Liver (tissue), 9 donors: ENCODE results near the gene MED27. TPM values are rescaled to one million over a fixed set of nuclear protein-coding genes. Genes with fewer than 3 reads are reported as not detected.

ENCODE experiments used
- DNase-seq: peaks from one replicate; pipeline ENCODE4 v3.0.0-alpha.2; 2017; ENCODE audit warnings: low spot score
- H3K27ac ChIP-seq, 2 donors: one replicate each; pipeline ENCODE4 v1.7.0; 2013; ENCODE audit warnings: inconsistent platforms in 2 of 2, low read length in 2 of 2, control low read depth in 1 of 2, low read depth in 1 of 2, mild to moderate bottlenecking in 1 of 2
- H3K27me3 ChIP-seq, 4 donors: one replicate each; pipeline versions ENCODE4 v1.6.1 to v1.7.0; 2013; ENCODE audit warnings: low read length in 3 of 4, inconsistent platforms in 1 of 4, mild to moderate bottlenecking in 1 of 4, moderate library complexity in 1 of 4; ENCODE audit not compliant: control insufficient read depth in 4 of 4, insufficient read depth in 4 of 4
- H3K36me3 ChIP-seq, 4 donors: one replicate each; pipeline versions ENCODE4 v1.6.1 to v1.7.0; 2013; ENCODE audit warnings: low read length in 3 of 4, mild to moderate bottlenecking in 3 of 4, low read depth in 1 of 4, moderate library complexity in 1 of 4; ENCODE audit not compliant: control insufficient read depth in 4 of 4, insufficient read depth in 3 of 4
- H3K4me1 ChIP-seq, 4 donors: one replicate each; pipeline versions ENCODE4 v1.6.1 to v1.7.0; 2013; ENCODE audit warnings: low read length in 3 of 4, mild to moderate bottlenecking in 3 of 4, moderate library complexity in 1 of 4; ENCODE audit not compliant: control insufficient read depth in 4 of 4, insufficient read depth in 4 of 4
- H3K4me3 ChIP-seq, 3 donors: one replicate each; pipeline versions ENCODE4 v1.6.1 to v1.7.0; 2013; ENCODE audit warnings: low read length in 3 of 3, control low read depth in 1 of 3, low read depth in 1 of 3, mild to moderate bottlenecking in 1 of 3
- H3K9ac ChIP-seq, 2 donors: one replicate each; pipeline ENCODE4 v1.7.0; 2013; ENCODE audit warnings: low read length in 2 of 2, mild to moderate bottlenecking in 2 of 2, moderate library complexity in 2 of 2, control low read depth in 1 of 2, low read depth in 1 of 2
- H3K9me3 ChIP-seq, 4 donors: one replicate each; pipeline versions ENCODE4 v1.6.1 to v1.7.0; 2013; ENCODE audit warnings: low read length in 3 of 4; ENCODE audit not compliant: control insufficient read depth in 4 of 4
- CTCF ChIP-seq: fragments of 150-350 bp; IDR thresholded peaks from 2 replicates; pipeline ENCODE4 v1.5.1; 2017; ENCODE audit warnings: improper control_type of control experiment, low read depth, low read length; ENCODE audit not compliant: missing input control
- EGR1 ChIP-seq, 2 donors: IDR thresholded peaks; 2 replicates each; pipeline ENCODE4 v1.6.1; 2016 to 2018; ENCODE audit warnings: antibody characterized with exemption in 2 of 2, low read depth in 2 of 2
- FOXA1 ChIP-seq: IDR thresholded peaks from 2 replicates; pipeline ENCODE4 v1.6.1; 2016; ENCODE audit warnings: antibody characterized with exemption
- FOXA2 ChIP-seq: IDR thresholded peaks from 2 replicates; pipeline ENCODE4 v1.6.1; 2016; ENCODE audit warnings: antibody characterized with exemption
- GABPA ChIP-seq, 2 donors: IDR thresholded peaks in 1 of 2; conservative IDR thresholded peaks in 1 of 2; 2 replicates each; pipeline ENCODE4 v1.6.1; 2016; ENCODE audit warnings: antibody characterized with exemption in 2 of 2, mild to moderate bottlenecking in 1 of 2, moderate library complexity in 1 of 2
- HNF4A ChIP-seq, 2 donors: conservative IDR thresholded peaks; 2 replicates each; pipeline ENCODE4 v1.6.1; 2016; ENCODE audit warnings: antibody characterized with exemption in 2 of 2, mild to moderate bottlenecking in 2 of 2
- HNF4G ChIP-seq: IDR thresholded peaks from 2 replicates; pipeline ENCODE4 v1.6.1; 2016; ENCODE audit warnings: antibody characterized with exemption
- JUND ChIP-seq, 2 donors: IDR thresholded peaks; 2 replicates each; pipeline ENCODE4 v1.6.1; 2016; ENCODE audit warnings: antibody characterized with exemption in 2 of 2
- NR2F2 ChIP-seq: IDR thresholded peaks from 2 replicates; pipeline ENCODE4 v1.6.1; 2016; ENCODE audit warnings: antibody characterized with exemption
- RAD21 ChIP-seq, 2 donors: IDR thresholded peaks; 2 replicates each; pipeline ENCODE4 v1.6.1; 2016; ENCODE audit warnings: antibody characterized with exemption in 2 of 2, mild to moderate bottlenecking in 2 of 2
- RXRA ChIP-seq, 2 donors: IDR thresholded peaks; 2 replicates each; pipeline ENCODE4 v1.6.1; 2017 to 2018; ENCODE audit warnings: antibody characterized with exemption in 2 of 2, mild to moderate bottlenecking in 1 of 2
- SP1 ChIP-seq: IDR thresholded peaks from 2 replicates; pipeline ENCODE4 v1.6.1; 2018; ENCODE audit warnings: antibody characterized with exemption, mild to moderate bottlenecking
- TAF1 ChIP-seq: conservative IDR thresholded peaks from 2 replicates; pipeline ENCODE4 v1.6.1; 2016; ENCODE audit warnings: antibody characterized with exemption, mild to moderate bottlenecking
- YY1 ChIP-seq: IDR thresholded peaks from 2 replicates; pipeline ENCODE4 v1.6.1; 2016; ENCODE audit warnings: antibody characterized with exemption, mild to moderate bottlenecking
- ZBTB33 ChIP-seq: IDR thresholded peaks from 2 replicates; pipeline ENCODE4 v1.6.1; 2016; ENCODE audit warnings: antibody characterized with exemption
- WGBS: extraction: QIAGEN DNeasy Blood & Tissue Kit; methylation state at CpG from one replicate; pipeline ENCODE4 v1.1.7; 2013; 5-methylcytosine and 5-hydroxymethylcytosine counted together
- polyA plus RNA-seq, 2 donors: library from polyadenylated mRNA; stranded (reverse) in 1 of 2; unstranded in 1 of 2; fragments of 200-250 nt in 1 of 2; fragments of >200 nt in 1 of 2; fragmentation: Nextera tagmentation in 1 of 2; extraction: Ambion mirVana in 1 of 2; gene quantifications; one replicate each; pipeline versions ENCODE4 v1.2.1 to v1.2.3, GENCODE V29; 2013 to 2015
- total RNA-seq, 2 donors: library from RNA; depleted of rRNA; stranded (reverse); fragments of >200 nt; gene quantifications; one replicate each; pipeline ENCODE4 v1.2.3, GENCODE V29; 2014
- TF ChIP-seq, protein P1 (sequence below): IDR thresholded peaks from 2 replicates; pipeline ENCODE4 v1.6.1; 2016; ENCODE audit warnings: antibody characterized with exemption, mild to moderate bottlenecking
- TF ChIP-seq, protein P2 (sequence below): IDR thresholded peaks from 2 replicates; pipeline ENCODE4 v1.6.1; 2016; ENCODE audit warnings: antibody characterized with exemption
- TF ChIP-seq, protein P3 (sequence below): IDR thresholded peaks from 2 replicates; pipeline ENCODE4 v1.6.1; 2016; ENCODE audit warnings: antibody characterized with exemption
- donor health status: healthy.
- donor health status: healthy.
- donor health status: healthy.
- donor health status: healthy.
- donor health status: healthy.

MED27 gene
- total and polyA plus RNA-seq, 4 donors: 4.6 to 7.9 (median 5.5) TPM

- TF ChIP-seq, protein P1, sequence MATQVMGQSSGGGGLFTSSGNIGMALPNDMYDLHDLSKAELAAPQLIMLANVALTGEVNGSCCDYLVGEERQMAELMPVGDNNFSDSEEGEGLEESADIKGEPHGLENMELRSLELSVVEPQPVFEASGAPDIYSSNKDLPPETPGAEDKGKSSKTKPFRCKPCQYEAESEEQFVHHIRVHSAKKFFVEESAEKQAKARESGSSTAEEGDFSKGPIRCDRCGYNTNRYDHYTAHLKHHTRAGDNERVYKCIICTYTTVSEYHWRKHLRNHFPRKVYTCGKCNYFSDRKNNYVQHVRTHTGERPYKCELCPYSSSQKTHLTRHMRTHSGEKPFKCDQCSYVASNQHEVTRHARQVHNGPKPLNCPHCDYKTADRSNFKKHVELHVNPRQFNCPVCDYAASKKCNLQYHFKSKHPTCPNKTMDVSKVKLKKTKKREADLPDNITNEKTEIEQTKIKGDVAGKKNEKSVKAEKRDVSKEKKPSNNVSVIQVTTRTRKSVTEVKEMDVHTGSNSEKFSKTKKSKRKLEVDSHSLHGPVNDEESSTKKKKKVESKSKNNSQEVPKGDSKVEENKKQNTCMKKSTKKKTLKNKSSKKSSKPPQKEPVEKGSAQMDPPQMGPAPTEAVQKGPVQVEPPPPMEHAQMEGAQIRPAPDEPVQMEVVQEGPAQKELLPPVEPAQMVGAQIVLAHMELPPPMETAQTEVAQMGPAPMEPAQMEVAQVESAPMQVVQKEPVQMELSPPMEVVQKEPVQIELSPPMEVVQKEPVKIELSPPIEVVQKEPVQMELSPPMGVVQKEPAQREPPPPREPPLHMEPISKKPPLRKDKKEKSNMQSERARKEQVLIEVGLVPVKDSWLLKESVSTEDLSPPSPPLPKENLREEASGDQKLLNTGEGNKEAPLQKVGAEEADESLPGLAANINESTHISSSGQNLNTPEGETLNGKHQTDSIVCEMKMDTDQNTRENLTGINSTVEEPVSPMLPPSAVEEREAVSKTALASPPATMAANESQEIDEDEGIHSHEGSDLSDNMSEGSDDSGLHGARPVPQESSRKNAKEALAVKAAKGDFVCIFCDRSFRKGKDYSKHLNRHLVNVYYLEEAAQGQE: no peak
- TF ChIP-seq RAD21 (IDR thresholded peaks at IDR 0.05) (no peak), YY1 (no peak)
These were observed 82.6 kb downstream of the MED27 start (continued) for GRCh38 chr9:131997076-131997475.

GRCh38 chr9:131995382-131995781, 84.3 kb downstream of the MED27 start:
- TF ChIP-seq RAD21 (IDR thresholded peaks at IDR 0.05) (no peak), FOXA1 (no peak), GABPA (IDR thresholded peaks at IDR 0.05 in 1 of 2, conservative IDR thresholded peaks at IDR 0.05 in 1 of 2) (no peak), TAF1 (no peak), NR2F2 (no peak)
- DNase-seq: no peak
- Histone ChIP-seq H3K9me3 (no peaks in the 10 kb centered on the region), H3K27ac (no peak overlapping the region), H3K27me3 (no peaks in the 10 kb centered on the region), H3K36me3 (no peaks in the 10 kb centered on the region), H3K4me3 (no peak overlapping the region), H3K9ac (no peak overlapping the region), H3K4me1 (no peaks in the 10 kb centered on the region)
- 97% methylated on average over 2 of the region's 2 CpGs for WGBS

GRCh38 chr9:131994364-131995125, 85.1 kb downstream of the MED27 start:
- Histone ChIP-seq H3K27me3 (no peaks in the 10 kb centered on the region), H3K36me3 (no peaks in the 10 kb centered on the region), H3K4me3 (no peak overlapping the region), H3K4me1 (no peaks in the 10 kb centered on the region), H3K9me3 (no peaks in the 10 kb centered on the region), H3K27ac (no peak overlapping the region), H3K9ac (no peak overlapping the region)
- DNase-seq: no peak
- WGBS: 80% methylated on average over 6 of the region's 6 CpGs
- TF ChIP-seq RXRA (IDR thresholded peaks at IDR 0.05): no peak
- TF ChIP-seq, protein P2, sequence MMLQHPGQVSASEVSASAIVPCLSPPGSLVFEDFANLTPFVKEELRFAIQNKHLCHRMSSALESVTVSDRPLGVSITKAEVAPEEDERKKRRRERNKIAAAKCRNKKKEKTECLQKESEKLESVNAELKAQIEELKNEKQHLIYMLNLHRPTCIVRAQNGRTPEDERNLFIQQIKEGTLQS: no peak
- no peak for TF ChIP-seq SP1
- TF ChIP-seq FOXA1: no peak
- no peak for TF ChIP-seq FOXA2
- no peak for TF ChIP-seq CTCF
- no peak for TF ChIP-seq HNF4A (conservative IDR thresholded peaks at IDR 0.05)
- TF ChIP-seq, protein P1: no peak
- no peak for TF ChIP-seq RAD21 (IDR thresholded peaks at IDR 0.05)
- no peak for TF ChIP-seq YY1
- no peak for TF ChIP-seq JUND (IDR thresholded peaks at IDR 0.05)
- TF ChIP-seq, protein P3, sequence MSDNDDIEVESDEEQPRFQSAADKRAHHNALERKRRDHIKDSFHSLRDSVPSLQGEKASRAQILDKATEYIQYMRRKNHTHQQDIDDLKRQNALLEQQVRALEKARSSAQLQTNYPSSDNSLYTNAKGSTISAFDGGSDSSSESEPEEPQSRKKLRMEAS: no peak
- no peak for TF ChIP-seq GABPA (IDR thresholded peaks at IDR 0.05 in 1 of 2, conservative IDR thresholded peaks at IDR 0.05 in 1 of 2)
- TF ChIP-seq ZBTB33: no peak
- no peak for TF ChIP-seq TAF1
- TF ChIP-seq NR2F2: no peak
- no peak for TF ChIP-seq HNF4G
- no peak for TF ChIP-seq EGR1 (IDR thresholded peaks at IDR 0.05; ENCODE audit: low read depth in 2 of 2)
